ENCODE results near the gene OR13C8.

DNA sequence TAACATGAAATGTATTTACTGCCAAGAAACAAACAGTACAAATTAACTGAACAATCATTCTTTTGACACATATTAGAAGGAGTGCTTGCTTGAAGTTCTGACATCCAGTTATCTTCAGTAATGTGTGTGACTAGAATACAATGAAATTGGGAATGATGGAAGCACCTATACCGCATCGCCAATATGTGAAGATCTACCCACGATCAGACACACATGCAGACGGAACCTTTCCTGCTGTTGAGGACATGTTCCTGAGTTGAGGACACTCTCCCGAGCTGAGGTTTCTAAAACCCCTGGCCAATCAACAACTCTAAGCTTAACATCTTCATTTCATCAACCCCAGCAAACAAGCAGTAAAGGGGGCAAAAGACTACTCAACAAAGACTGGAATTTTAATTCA, 32.2 kb upstream of the OR13C8 start, which contains the start of gene OR13C3:
- TF ChIP-seq, protein P1, sequence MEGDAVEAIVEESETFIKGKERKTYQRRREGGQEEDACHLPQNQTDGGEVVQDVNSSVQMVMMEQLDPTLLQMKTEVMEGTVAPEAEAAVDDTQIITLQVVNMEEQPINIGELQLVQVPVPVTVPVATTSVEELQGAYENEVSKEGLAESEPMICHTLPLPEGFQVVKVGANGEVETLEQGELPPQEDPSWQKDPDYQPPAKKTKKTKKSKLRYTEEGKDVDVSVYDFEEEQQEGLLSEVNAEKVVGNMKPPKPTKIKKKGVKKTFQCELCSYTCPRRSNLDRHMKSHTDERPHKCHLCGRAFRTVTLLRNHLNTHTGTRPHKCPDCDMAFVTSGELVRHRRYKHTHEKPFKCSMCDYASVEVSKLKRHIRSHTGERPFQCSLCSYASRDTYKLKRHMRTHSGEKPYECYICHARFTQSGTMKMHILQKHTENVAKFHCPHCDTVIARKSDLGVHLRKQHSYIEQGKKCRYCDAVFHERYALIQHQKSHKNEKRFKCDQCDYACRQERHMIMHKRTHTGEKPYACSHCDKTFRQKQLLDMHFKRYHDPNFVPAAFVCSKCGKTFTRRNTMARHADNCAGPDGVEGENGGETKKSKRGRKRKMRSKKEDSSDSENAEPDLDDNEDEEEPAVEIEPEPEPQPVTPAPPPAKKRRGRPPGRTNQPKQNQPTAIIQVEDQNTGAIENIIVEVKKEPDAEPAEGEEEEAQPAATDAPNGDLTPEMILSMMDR (IDR thresholded peaks at IDR 0.05; ENCODE audit: borderline replicate concordance, extremely low read depth, low read length, poor library complexity, severe bottlenecking): no peak
- no peak for TF ChIP-seq EZH2 (IDR thresholded peaks at IDR 0.05; ENCODE audit: borderline replicate concordance, low read depth, low read length, severe bottlenecking)
